GM12878 (cell line): ENCODE measurements around the gene SMOC2. TPM values are rescaled to one million over a fixed set of nuclear protein-coding genes. Genes with fewer than 3 reads are reported as not detected.

Experiments
- ATAC-seq: fragments of 200-7000 bp; cut with Tn5 transposase; 3 replicates; pipeline ENCODE4 v1.9.1; 2020; ENCODE audit warnings: mild to moderate bottlenecking, moderate library complexity
- BruUV-seq: library from RNA; stranded (reverse); fragments of 400-500 nt; replicated peaks from 2 replicates; lab custom pipeline; 2021; lab: Mats Ljungman, UMichigan
- CTCF ChIA-PET: fragments of 300-600 bp; sonication (Branson Sonifier 250); formaldehyde crosslinking; extraction: SDS; loops from one replicate; lab custom pipeline; 2021; ENCODE audit warnings: inconsistent platforms; lab: Yijun Ruan, JAX
- POLR2A ChIA-PET: fragments of 350-600 bp; formaldehyde crosslinking; extraction: SDS; loops from one replicate; lab custom pipeline; 2021; ENCODE audit warnings: inconsistent platforms; lab: Charles Lee
- RAD21 ChIA-PET: fragments of 300-600 bp; sonication (Branson Sonifier 250); formaldehyde crosslinking; loops from one replicate; lab custom pipeline; 2023; ENCODE audit warnings: antibody characterized with exemption; ENCODE audit not compliant: unreplicated experiment; lab: Charles Lee
- SMC1A ChIA-PET: fragments of 300-600 bp; sonication (Branson Sonifier 250); formaldehyde crosslinking; loops from one replicate; lab custom pipeline; 2023; ENCODE audit not compliant: unreplicated experiment, uncharacterized antibody; lab: Charles Lee
- DNase-seq: peaks from one replicate; pipeline ENCODE4 v3.0.0-alpha.2; 2011; ENCODE audit warnings: low read depth, low spot score
- FAIRE-seq: peaks from 3 replicates; lab custom pipeline; 2011; peaks lifted over from hg19 to GRCh38; lab: Jason Lieb, UNC
- H2AFZ ChIP-seq: 2 replicates; pipeline ENCODE4 v1.6.0; 2011; ENCODE audit warnings: low read depth, low read length, control low read depth; ENCODE audit not compliant: control insufficient read depth
- H3K27ac ChIP-seq: 2 replicates; pipeline ENCODE4 v1.5.1; 2011; ENCODE audit warnings: control low read depth; ENCODE audit not compliant: control insufficient read depth, insufficient read depth
- H3K27me3 ChIP-seq, 2 experiments: replicated peaks in 1 of 2; 2 replicates each; pipeline versions ENCODE4 v1.6.0 to v1.6.1; 2011; ENCODE audit warnings: low read length in 1 of 2; ENCODE audit not compliant: control insufficient read depth in 2 of 2, insufficient read depth in 2 of 2
- H3K36me3 ChIP-seq, 2 experiments: 2 replicates each; pipeline ENCODE4 v1.5.1; 2011; ENCODE audit warnings: low read length in 1 of 2; ENCODE audit not compliant: control insufficient read depth in 2 of 2, insufficient read depth in 2 of 2
- H3K4me1 ChIP-seq: 2 replicates; pipeline ENCODE4 v1.6.1; 2011; ENCODE audit warnings: mild to moderate bottlenecking, low read length, moderate library complexity, mixed read lengths; ENCODE audit not compliant: control insufficient read depth, insufficient read depth
- H3K4me2 ChIP-seq: 2 replicates; pipeline ENCODE4 v1.6.0; 2011; ENCODE audit warnings: control low read depth; ENCODE audit not compliant: control insufficient read depth, insufficient read depth
- H3K4me3 ChIP-seq: fragments of 200-600 bp; sonication (generic); 2 replicates; pipeline ENCODE4 v1.5.1; 2016
- H3K79me2 ChIP-seq: 2 replicates; pipeline ENCODE4 v1.6.0; 2011; ENCODE audit warnings: low read length; ENCODE audit not compliant: control insufficient read depth, insufficient read depth
- H3K9ac ChIP-seq: 2 replicates; pipeline ENCODE4 v1.8.0; 2011; ENCODE audit warnings: low read length, control low read depth, mixed read lengths; ENCODE audit not compliant: control insufficient read depth, insufficient read depth
- H3K9me3 ChIP-seq: replicated peaks from 3 replicates; pipeline ENCODE4 v1.5.1; 2011; ENCODE audit warnings: mild to moderate bottlenecking, low read length; ENCODE audit not compliant: control insufficient read depth, insufficient read depth
- H4K20me1 ChIP-seq: 2 replicates; pipeline ENCODE4 v1.6.0; 2011; ENCODE audit not compliant: control insufficient read depth, insufficient read depth
- CBX3 ChIP-seq: fragments of 200-600 bp; sonication (generic); IDR thresholded peaks from 2 replicates; pipeline ENCODE4 v1.6.1; 2016; ENCODE audit warnings: low read depth, borderline replicate concordance
- GATAD2B ChIP-seq: fragments of 450-650 bp; conservative IDR thresholded peaks from 2 replicates; pipeline ENCODE4 v1.6.1; 2017; ENCODE audit warnings: low read depth, mild to moderate bottlenecking, moderate library complexity
- IKZF2 ChIP-seq, 2 experiments: fragments of 450-650 bp; IDR thresholded peaks; 2 replicates each; pipeline ENCODE4 v1.6.1; 2017; ENCODE audit warnings: mild to moderate bottlenecking in 2 of 2, moderate library complexity in 2 of 2
- JUND ChIP-seq: IDR thresholded peaks from 2 replicates; pipeline ENCODE4 v1.6.1; 2012; ENCODE audit warnings: low read depth, mild to moderate bottlenecking, low read length, improper control_type of control experiment, moderate library complexity
- KAT2A ChIP-seq: conservative IDR thresholded peaks from 2 replicates; pipeline ENCODE4 v1.6.1; 2011; ENCODE audit warnings: low read depth, low read length; ENCODE audit not compliant: control insufficient read depth
- MTA2 ChIP-seq: fragments of 450-650 bp; IDR thresholded peaks from 2 replicates; pipeline ENCODE4 v1.6.1; 2016; ENCODE audit warnings: low read depth, mild to moderate bottlenecking, moderate library complexity
- MYB ChIP-seq: fragments of 150-350 bp; IDR thresholded peaks from 2 replicates; pipeline ENCODE4 v1.6.1; 2014; ENCODE audit warnings: mild to moderate bottlenecking, low read depth, low read length, borderline replicate concordance
- MYC ChIP-seq: IDR thresholded peaks from 2 replicates; pipeline ENCODE4 v1.6.1; 2011; ENCODE audit warnings: mild to moderate bottlenecking, low read length, moderate library complexity, inconsistent platforms; ENCODE audit not compliant: insufficient read depth, insufficient replicate concordance, insufficient read length, severe bottlenecking
- NFIC ChIP-seq: IDR thresholded peaks from 2 replicates; pipeline ENCODE4 v1.6.1; 2012; ENCODE audit warnings: low read depth, mild to moderate bottlenecking, inconsistent platforms, low read length, moderate library complexity
- NFYA ChIP-seq: IDR thresholded peaks from 2 replicates; pipeline ENCODE4 v1.6.1; 2011; ENCODE audit warnings: low read depth, mild to moderate bottlenecking, low read length, improper control_type of control experiment, borderline replicate concordance
- POU2F2 ChIP-seq: IDR thresholded peaks from 3 replicates; pipeline ENCODE4 v1.6.1; 2011; ENCODE audit warnings: low read depth, mild to moderate bottlenecking, low read length, borderline replicate concordance
- ZNF622 ChIP-seq: fragments of 450-650 bp; IDR thresholded peaks from 2 replicates; pipeline ENCODE4 v1.6.1; 2017; ENCODE audit warnings: mild to moderate bottlenecking, inconsistent platforms
- WGBS: methylation state at CpG from one replicate; pipeline ENCODE4 v1.1.6; 2016; ENCODE audit warnings: low lambda C conversion rate; ENCODE audit not compliant: insufficient replicate concordance, insufficient coverage; ENCODE audit errors: missing lambda C conversion rate; 5-methylcytosine and 5-hydroxymethylcytosine counted together
- in situ Hi-C: fragments of 300-500 bp; cut with MboI; formaldehyde crosslinking; loops from 9 replicates; pipeline ENCODE4 v1.14.3; 2018; ENCODE audit warnings: mixed read lengths
- intact Hi-C: fragments of 100-400 bp; cut with micrococcal nuclease; formaldehyde crosslinking; loops from one replicate; pipeline ENCODE4 v1.14.2; 2022; ENCODE audit not compliant: unreplicated experiment
- polyA plus RNA-seq, 11 experiments: library from polyadenylated mRNA; depleted of rRNA in 4 of 11; unstranded in 6 of 11; stranded (reverse) in 5 of 11; fragments of >200 nt; fragmentation: Nextera tagmentation in 4 of 11; fragmentation: Illumina TruSeq in 1 of 11; extraction: Ambion mirVana in 4 of 11; extraction: Trizol in 1 of 11; gene quantifications; 1 replicate in 1 of 11; 2 replicates in 10 of 11; pipeline versions ENCODE4 v1.2.1 to v1.2.3, GENCODE V29; 2011 to 2016; ENCODE audit warnings: inconsistent platforms in 2 of 11, missing spikeins in 2 of 11, low read depth in 1 of 11
- total RNA-seq, 4 experiments: library from RNA; depleted of rRNA in 3 of 4; stranded (reverse); fragments of >200 nt in 3 of 4; fragmentation: Illumina TruSeq in 1 of 4; extraction: Trizol in 1 of 4; gene quantifications; 2 replicates each; pipeline versions ENCODE4 v1.2.1 to v1.2.3, GENCODE V29; 2013 to 2021

The SMOC2 gene
- total and polyA plus RNA-seq, 10 of the 15 experiments (the other 5 are each of a cell fraction or from before 2014, with no cell fraction given) = 0.10 to 0.12 TPM; not detected in 8

DNA sequence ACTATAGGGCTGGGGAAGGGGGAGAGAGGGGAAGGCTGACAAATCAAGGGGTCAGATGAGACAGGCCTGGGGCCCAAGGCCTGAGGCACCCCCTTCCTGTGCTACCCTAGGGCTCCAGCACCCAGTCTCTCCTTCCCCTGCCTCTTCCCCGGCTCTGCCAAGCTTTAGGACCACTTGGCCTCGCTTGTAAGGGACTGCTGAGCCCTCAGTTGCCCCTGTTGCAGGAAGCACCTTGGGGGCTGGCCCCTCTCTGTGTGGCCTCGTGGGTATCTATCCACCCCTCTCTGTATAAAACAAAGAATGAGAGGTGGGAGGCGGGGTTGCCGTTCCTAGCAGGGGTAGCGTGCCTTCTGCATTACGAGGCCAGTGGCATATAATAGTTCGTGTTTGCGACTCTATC, 21.4 kb upstream of the SMOC2 start:
- H3K4me3 ChIP-seq = no peak overlapping the region
- ChIA-PET RAD21 (no interaction called here), POLR2A (no interaction called here), SMC1A (no interaction called here), CTCF (no interaction called here)
- H4K20me1 ChIP-seq = no peaks in the 10 kb centered on the region
- H3K36me3 ChIP-seq = no peaks in the 10 kb centered on the region
- ATAC-seq (no peak), DNase-seq (no peak), FAIRE-seq (no peak)
- no peak overlapping the region for H3K4me2 ChIP-seq
- intact Hi-C loops = no loop called here
- whole genome bisulfite sequencing = 13% methylated on average over 9 of the region's 9 CpGs
- no peaks in the 10 kb centered on the region for H3K27me3 ChIP-seq
- no TSS peak for BruUV-seq
- no peaks in the 10 kb centered on the region for H3K4me1 ChIP-seq
- no peaks in the 10 kb centered on the region for H3K79me2 ChIP-seq
- no peaks in the 10 kb centered on the region for H3K9me3 ChIP-seq
- in situ Hi-C loops = no loop called here
- H3K27ac ChIP-seq = no peak overlapping the region
- no peak overlapping the region for H3K9ac ChIP-seq
- TF ChIP-seq ZNF622 (no peak), KAT2A (no peak), CBX3 (no peak), IKZF2 (IDR thresholded peaks at IDR 0.05) (no peak), NFYA (no peak), NFIC (no peak), POU2F2 (no peak), MYC (no peak), JUND (no peak), MYB (no peak), MTA2 (no peak), GATAD2B (no peak)
- H2AFZ ChIP-seq = no peak overlapping the region
